H9 (cell line): ENCODE data around the gene ERICH6B. TPM values are rescaled to one million over a fixed set of nuclear protein-coding genes. Genes with fewer than 3 reads are reported as not detected.

ENCODE experiments used
- DNase-seq: peaks from one replicate; pipeline ENCODE4 v3.0.0-alpha.2; 2017
- H2AFZ ChIP-seq: one replicate; pipeline ENCODE4 v1.6.1; 2013; ENCODE audit warnings: mild to moderate bottlenecking, low read length, control low read depth, moderate library complexity
- H2AK5ac ChIP-seq: 2 replicates; pipeline ENCODE4 v1.6.1; 2013; ENCODE audit warnings: low read length, control low read depth, mixed read lengths; ENCODE audit not compliant: insufficient read length
- H2BK120ac ChIP-seq: one replicate; pipeline ENCODE4 v1.6.1; 2013; ENCODE audit warnings: low read depth, mild to moderate bottlenecking, low read length, control low read depth, inconsistent platforms; ENCODE audit not compliant: poor library complexity, severe bottlenecking
- H2BK12ac ChIP-seq: 2 replicates; pipeline ENCODE4 v1.6.1; 2013; ENCODE audit warnings: low read length, control low read depth, mixed read lengths, low read depth; ENCODE audit not compliant: insufficient read length
- H2BK15ac ChIP-seq: 2 replicates; pipeline ENCODE4 v1.6.1; 2013; ENCODE audit warnings: low read depth, low read length, control low read depth
- H2BK20ac ChIP-seq: one replicate; pipeline ENCODE4 v1.6.1; 2013; ENCODE audit warnings: low read depth, mild to moderate bottlenecking, low read length, control low read depth, inconsistent platforms; ENCODE audit not compliant: poor library complexity, severe bottlenecking
- H2BK5ac ChIP-seq: 2 replicates; pipeline ENCODE4 v1.6.1; 2013; ENCODE audit warnings: low read length, control low read depth, mixed read lengths; ENCODE audit not compliant: insufficient read length
- H3K14ac ChIP-seq: 2 replicates; pipeline ENCODE4 v1.6.1; 2013; ENCODE audit warnings: low read length, control low read depth; ENCODE audit not compliant: insufficient read depth
- H3K18ac ChIP-seq: 2 replicates; pipeline ENCODE4 v1.6.1; 2013; ENCODE audit warnings: low read depth, mild to moderate bottlenecking, mixed read lengths, low read length, control low read depth; ENCODE audit not compliant: insufficient read length
- H3K23ac ChIP-seq: 2 replicates; pipeline ENCODE4 v1.6.1; 2013; ENCODE audit warnings: low read length, control low read depth, mixed read lengths, low read depth; ENCODE audit not compliant: insufficient read length
- H3K23me2 ChIP-seq: 2 replicates; pipeline ENCODE4 v1.6.1; 2013; ENCODE audit warnings: low read depth, mild to moderate bottlenecking, mixed read lengths, low read length, control low read depth; ENCODE audit not compliant: insufficient read length, poor library complexity, severe bottlenecking
- H3K27ac ChIP-seq: 2 replicates; pipeline ENCODE4 v1.5.1; 2013; ENCODE audit warnings: low read length, control low read depth, mixed read lengths, low read depth; ENCODE audit not compliant: insufficient read length
- H3K27me3 ChIP-seq: 2 replicates; pipeline ENCODE4 v1.6.1; 2013; ENCODE audit warnings: low read length, control low read depth, inconsistent platforms; ENCODE audit not compliant: insufficient read depth
- H3K4ac ChIP-seq: 2 replicates; pipeline ENCODE4 v1.6.1; 2013; ENCODE audit warnings: low read depth, mild to moderate bottlenecking, control low read depth, inconsistent platforms, low read length, moderate library complexity
- H3K4me1 ChIP-seq: 2 replicates; pipeline ENCODE4 v1.6.1; 2013; ENCODE audit warnings: low read length, control low read depth, inconsistent platforms; ENCODE audit not compliant: insufficient read depth
- H3K4me2 ChIP-seq: 2 replicates; pipeline ENCODE4 v1.6.1; 2013; ENCODE audit warnings: low read length, control low read depth, mixed read lengths; ENCODE audit not compliant: insufficient read length, insufficient read depth
- H3K56ac ChIP-seq: 2 replicates; pipeline ENCODE4 v1.6.1; 2013; ENCODE audit warnings: low read depth, mild to moderate bottlenecking, mixed read lengths, low read length, control low read depth; ENCODE audit not compliant: insufficient read length
- H3K79me1 ChIP-seq: 2 replicates; pipeline ENCODE4 v1.6.1; 2013; ENCODE audit warnings: low read depth, mild to moderate bottlenecking, moderate library complexity, low read length, control low read depth, inconsistent platforms; ENCODE audit not compliant: insufficient read depth, poor library complexity, severe bottlenecking
- H3K79me2 ChIP-seq: 2 replicates; pipeline ENCODE4 v1.6.1; 2013; ENCODE audit warnings: low read length, control low read depth, inconsistent platforms; ENCODE audit not compliant: insufficient read depth
- H3K9ac ChIP-seq: 2 replicates; pipeline ENCODE4 v1.6.1; 2013; ENCODE audit warnings: low read length, control low read depth, mixed read lengths; ENCODE audit not compliant: insufficient read length; ENCODE audit errors: extremely low read depth
- H3K9me3 ChIP-seq: one replicate; pipeline ENCODE4 v1.6.1; 2013; ENCODE audit warnings: low read depth, low read length, inconsistent platforms; ENCODE audit not compliant: control insufficient read depth
- H3T11ph ChIP-seq: one replicate; pipeline ENCODE4 v1.6.1; 2013; ENCODE audit warnings: mild to moderate bottlenecking, low read length, control low read depth, inconsistent platforms
- H4K20me1 ChIP-seq: one replicate; pipeline ENCODE4 v1.6.1; 2013; ENCODE audit not compliant: control insufficient read depth, insufficient read length, insufficient read depth
- H4K5ac ChIP-seq: 2 replicates; pipeline ENCODE4 v1.6.1; 2013; ENCODE audit warnings: low read depth, mild to moderate bottlenecking, mixed read lengths, low read length, control low read depth; ENCODE audit not compliant: insufficient read length
- H4K8ac ChIP-seq: replicated peaks from 2 replicates; pipeline ENCODE4 v1.6.1; 2013; ENCODE audit warnings: low read length, control low read depth, mixed read lengths, low read depth; ENCODE audit not compliant: insufficient read length
- H4K91ac ChIP-seq: 2 replicates; pipeline ENCODE4 v1.6.1; 2013; ENCODE audit warnings: low read depth, mild to moderate bottlenecking, moderate library complexity, mixed read lengths, low read length, control low read depth; ENCODE audit not compliant: insufficient read length
- H3K27ac Mint-ChIP-seq, 3 experiments: 2 replicates in 2 of 3; 3 replicates in 1 of 3; pipeline ENCODE4 v1.8.0; 2020 to 2021; ENCODE audit warnings: mixed read lengths in 3 of 3, mild to moderate bottlenecking in 1 of 3, moderate library complexity in 1 of 3
- H3K27me3 Mint-ChIP-seq: 2 replicates; pipeline ENCODE4 v1.8.0; 2021; ENCODE audit warnings: low read depth, mild to moderate bottlenecking, moderate library complexity, mixed read lengths
- H3K36me3 Mint-ChIP-seq, 3 experiments: 2 replicates in 2 of 3; 3 replicates in 1 of 3; pipeline ENCODE4 v1.8.0; 2020 to 2021; ENCODE audit warnings: low read depth in 3 of 3, mixed read lengths in 3 of 3; ENCODE audit not compliant: insufficient read depth in 1 of 3
- H3K4me1 Mint-ChIP-seq, 2 experiments: 2 replicates each; pipeline ENCODE4 v1.8.0; 2020; ENCODE audit warnings: mixed read lengths in 2 of 2
- H3K4me3 Mint-ChIP-seq, 2 experiments: 2 replicates in 1 of 2; 3 replicates in 1 of 2; pipeline ENCODE4 v1.8.0; 2020 to 2021; ENCODE audit warnings: mild to moderate bottlenecking in 2 of 2, mixed read lengths in 2 of 2, moderate library complexity in 1 of 2
- H3K9me3 Mint-ChIP-seq, 2 experiments: 2 replicates in 1 of 2; 3 replicates in 1 of 2; pipeline ENCODE4 v1.8.0; 2020; ENCODE audit warnings: mild to moderate bottlenecking in 2 of 2, mixed read lengths in 2 of 2, moderate library complexity in 1 of 2
- CTCF ChIP-seq: fragments of 200-600 bp; sonication (generic); conservative IDR thresholded peaks from 3 replicates; pipeline ENCODE4 v1.8.0; 2021; ENCODE audit warnings: antibody characterized with exemption, mild to moderate bottlenecking
- WGBS: extraction: QIAGEN DNeasy Blood & Tissue Kit; methylation state at CpG from one replicate; pipeline ENCODE4 v1.1.7; 2013; ENCODE audit warnings: missing lambda C conversion rate, low lambda C conversion rate, mixed read lengths; ENCODE audit not compliant: insufficient read length; ENCODE audit errors: extremely low coverage; 5-methylcytosine and 5-hydroxymethylcytosine counted together
- total RNA-seq: library from RNA; stranded (reverse); gene quantifications from 2 replicates; pipeline ENCODE4 v1.2.1, GENCODE V29; 2021

Gene ERICH6B
- total RNA-seq, 1 experiment from 2014 or later = not detected

- H3K36me3 Mint-ChIP-seq = no peaks in the 10 kb centered on the region
- no peak overlapping the region for H2BK12ac ChIP-seq
- H3K4ac ChIP-seq = no peak overlapping the region
- H2BK5ac ChIP-seq = no peak overlapping the region
- no peak for DNase-seq
- no peak overlapping the region for H3K27ac Mint-ChIP-seq
- no peaks in the 10 kb centered on the region for H3K27me3 ChIP-seq
- no peak overlapping the region for H3K4me3 Mint-ChIP-seq
- H3K9me3 Mint-ChIP-seq = no peaks in the 10 kb centered on the region; a peak in 1 of 5 replicates
- no peak overlapping the region for H4K5ac ChIP-seq
- no peak overlapping the region for H2AK5ac ChIP-seq
- no peaks in the 10 kb centered on the region for H3K4me1 Mint-ChIP-seq
- H3K56ac ChIP-seq = no peak overlapping the region
- H3K14ac ChIP-seq = no peak overlapping the region
- no CpG with 5 or more reads among the region's 5 CpGs for WGBS
- no peak overlapping the region for H3K23ac ChIP-seq
- H4K20me1 ChIP-seq = no peaks in the 10 kb centered on the region
- no peak overlapping the region for H2BK120ac ChIP-seq
- no peak for TF ChIP-seq CTCF
- no peaks in the 10 kb centered on the region for H3K79me2 ChIP-seq
- H3K4me1 ChIP-seq = no peaks in the 10 kb centered on the region
- no peak overlapping the region for H2BK20ac ChIP-seq
- no peaks in the 10 kb centered on the region for H3K79me1 ChIP-seq
- no peak overlapping the region for H3K27ac ChIP-seq
- no peak overlapping the region for H3K18ac ChIP-seq
- H2BK15ac ChIP-seq = no peak overlapping the region
- H3K9me3 ChIP-seq = no peaks in the 10 kb centered on the region
- no peak overlapping the region for H4K91ac ChIP-seq
- no peak overlapping the region for H2AFZ ChIP-seq
- no peaks in the 10 kb centered on the region for H3K27me3 Mint-ChIP-seq
- H3K4me2 ChIP-seq = no peak overlapping the region
- no peak overlapping the region for H3T11ph ChIP-seq
- no peak overlapping the region for H3K9ac ChIP-seq
- H3K23me2 ChIP-seq = no peaks in the 10 kb centered on the region
- no peak overlapping the region for H4K8ac ChIP-seq
Measured at GRCh38 chr13:45542878-45543277, 72.7 kb downstream of the ERICH6B start.
